Brain microvascular endothelial cell (primary cell): ENCODE results near the gene GINS3.
A peak's percentile ranks its signal among the peaks of the same experiment; 100 is the strongest.

Source experiments
- DNase-seq: peaks from one replicate; pipeline ENCODE4 v3.0.0-alpha.2; 2020
- H3K27ac ChIP-seq: fragments of 250-450 bp; sonication (Bioruptor Pico); 2 replicates; pipeline ENCODE4 v1.5.1; 2020; ENCODE audit warnings: mild to moderate bottlenecking, moderate library complexity
- H3K27me3 ChIP-seq: fragments of 250-450 bp; sonication (Bioruptor Pico); replicated peaks from 2 replicates; pipeline ENCODE4 v1.5.1; 2020; ENCODE audit warnings: mild to moderate bottlenecking
- H3K36me3 ChIP-seq: fragments of 250-450 bp; sonication (Bioruptor Pico); replicated peaks from 2 replicates; pipeline ENCODE4 v1.5.1; 2020; ENCODE audit warnings: mild to moderate bottlenecking
- H3K4me3 ChIP-seq: 2 replicates; pipeline ENCODE4 v1.5.1; 2011; ENCODE audit warnings: low read depth, mild to moderate bottlenecking, control low read depth, low read length, moderate library complexity
- in situ Hi-C: cut with HindIII; loops from 2 replicates; pipeline ENCODE4 v1.10.0; 2017; ENCODE audit warnings: low sequenced_read_pairs, low pct_ligation_motif_present
- TF ChIP-seq, protein P1 (sequence below): IDR thresholded peaks from 2 replicates; pipeline ENCODE4 v1.5.1; 2011; ENCODE audit warnings: low read depth, mild to moderate bottlenecking, moderate library complexity, low read length, control low read depth, inconsistent platforms; ENCODE audit errors: missing control alignments

The GINS3 gene

DNA sequence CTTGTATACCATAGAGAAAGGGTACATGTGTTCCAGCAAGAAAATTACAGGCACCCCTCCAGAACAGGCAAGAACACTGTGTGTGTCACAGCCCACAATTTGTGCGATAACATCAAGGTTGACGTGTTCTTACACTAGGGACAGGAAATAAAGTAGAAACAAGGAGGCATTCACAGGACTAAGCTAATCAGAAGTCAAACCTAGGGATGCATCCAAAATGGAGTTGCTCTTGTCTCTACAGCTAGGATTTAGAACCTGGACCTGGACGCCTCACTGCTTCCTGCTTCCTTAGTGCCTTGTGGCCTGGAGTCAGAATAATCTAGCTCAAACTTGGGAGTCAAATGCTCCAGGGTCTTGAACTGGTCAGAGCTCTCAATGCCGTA lies 41.3 kb downstream of the GINS3 start:
- Histone ChIP-seq H3K4me3 (no peak overlapping the region), H3K27ac (no peak overlapping the region), H3K27me3 (no peaks in the 10 kb centered on the region), H3K36me3 (no peaks in the 10 kb centered on the region)
- TF ChIP-seq, protein P1, sequence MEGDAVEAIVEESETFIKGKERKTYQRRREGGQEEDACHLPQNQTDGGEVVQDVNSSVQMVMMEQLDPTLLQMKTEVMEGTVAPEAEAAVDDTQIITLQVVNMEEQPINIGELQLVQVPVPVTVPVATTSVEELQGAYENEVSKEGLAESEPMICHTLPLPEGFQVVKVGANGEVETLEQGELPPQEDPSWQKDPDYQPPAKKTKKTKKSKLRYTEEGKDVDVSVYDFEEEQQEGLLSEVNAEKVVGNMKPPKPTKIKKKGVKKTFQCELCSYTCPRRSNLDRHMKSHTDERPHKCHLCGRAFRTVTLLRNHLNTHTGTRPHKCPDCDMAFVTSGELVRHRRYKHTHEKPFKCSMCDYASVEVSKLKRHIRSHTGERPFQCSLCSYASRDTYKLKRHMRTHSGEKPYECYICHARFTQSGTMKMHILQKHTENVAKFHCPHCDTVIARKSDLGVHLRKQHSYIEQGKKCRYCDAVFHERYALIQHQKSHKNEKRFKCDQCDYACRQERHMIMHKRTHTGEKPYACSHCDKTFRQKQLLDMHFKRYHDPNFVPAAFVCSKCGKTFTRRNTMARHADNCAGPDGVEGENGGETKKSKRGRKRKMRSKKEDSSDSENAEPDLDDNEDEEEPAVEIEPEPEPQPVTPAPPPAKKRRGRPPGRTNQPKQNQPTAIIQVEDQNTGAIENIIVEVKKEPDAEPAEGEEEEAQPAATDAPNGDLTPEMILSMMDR, result no peak
- no peak for DNase-seq
- in situ Hi-C loops, result no loop called here

DNA sequence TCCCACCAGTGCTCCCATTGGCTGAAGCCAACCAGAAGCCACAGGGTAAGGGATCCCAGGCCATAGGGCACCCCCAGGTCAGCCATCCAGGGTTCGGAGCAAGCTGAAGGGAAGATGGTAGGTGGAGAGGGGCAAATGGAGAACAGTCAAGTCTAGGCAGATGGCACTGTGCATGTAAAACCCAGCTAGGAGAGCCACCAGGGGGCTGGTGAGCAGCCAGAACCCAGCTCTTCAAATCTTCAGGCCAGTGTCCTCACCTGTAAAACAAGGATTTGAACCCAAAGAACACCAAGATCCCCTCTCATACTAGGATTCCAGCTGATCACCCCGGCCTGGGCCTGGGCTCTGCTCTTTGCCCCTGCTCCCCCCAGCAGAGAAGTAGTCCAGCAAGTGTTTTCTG lies 43.5 kb downstream of the GINS3 start:
- Histone ChIP-seq H3K27ac (no peak overlapping the region), H3K27me3 (no peaks in the 10 kb centered on the region), H3K4me3 (no peak overlapping the region), H3K36me3 (no peaks in the 10 kb centered on the region)
- DNase-seq, result no peak
- in situ Hi-C loops, result no loop called here
- TF ChIP-seq, protein P1, result peak; percentile 17

DNA sequence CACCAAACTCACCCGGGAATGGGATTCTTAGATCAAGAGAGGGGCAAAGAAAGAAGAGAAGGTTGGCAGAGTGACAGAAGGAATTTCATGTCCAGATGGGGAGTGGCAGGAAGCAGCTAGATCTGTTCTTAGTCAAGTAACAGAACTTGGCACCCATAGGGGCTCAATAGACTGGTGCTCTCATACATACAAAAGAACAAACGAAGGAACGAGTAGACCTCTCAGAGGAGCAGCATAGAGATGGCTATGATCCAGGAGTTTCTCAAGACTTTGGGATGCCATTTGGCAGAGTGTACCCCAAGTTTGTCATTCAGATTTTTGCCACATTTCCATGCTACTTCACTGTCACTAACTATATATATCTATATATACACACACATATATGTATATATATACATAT lies 47.9 kb downstream of the GINS3 start:
- no peaks in the 10 kb centered on the region for H3K36me3 ChIP-seq
- no peak overlapping the region for H3K27ac ChIP-seq
- peaks cover 4% of the 10 kb centered on the region for H3K27me3 ChIP-seq
- in situ Hi-C loops, result no loop called here
- TF ChIP-seq, protein P1, result no peak
- no peak overlapping the region for H3K4me3 ChIP-seq
- DNase-seq, result no peak

DNA sequence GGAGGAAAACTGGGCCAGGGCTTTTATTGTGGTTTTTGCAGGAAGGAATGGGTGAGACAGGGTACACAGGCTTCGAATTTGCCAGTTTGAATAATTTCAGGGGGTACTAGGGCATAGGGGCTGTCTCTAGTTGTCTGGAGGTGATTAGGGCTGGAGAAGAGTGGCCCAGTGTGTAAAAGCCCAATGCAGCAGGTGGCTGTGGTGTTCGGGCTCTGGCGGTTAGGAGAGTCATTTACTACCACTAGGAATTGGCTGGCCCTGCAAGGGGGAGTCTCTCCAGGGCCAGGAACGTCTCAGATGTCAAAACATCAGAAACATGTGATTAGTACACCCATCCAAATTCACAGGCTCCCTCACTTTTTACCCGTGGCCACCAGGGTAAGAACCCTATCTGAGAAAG lies 50.3 kb downstream of the GINS3 start:
- Histone ChIP-seq H3K36me3 (no peaks in the 10 kb centered on the region), H3K4me3 (no peak overlapping the region), H3K27ac (no peak overlapping the region), H3K27me3 (peaks cover 4% of the 10 kb centered on the region)
- TF ChIP-seq, protein P1, result no peak
- in situ Hi-C loops, result no loop called here
- DNase-seq, result no peak

DNA sequence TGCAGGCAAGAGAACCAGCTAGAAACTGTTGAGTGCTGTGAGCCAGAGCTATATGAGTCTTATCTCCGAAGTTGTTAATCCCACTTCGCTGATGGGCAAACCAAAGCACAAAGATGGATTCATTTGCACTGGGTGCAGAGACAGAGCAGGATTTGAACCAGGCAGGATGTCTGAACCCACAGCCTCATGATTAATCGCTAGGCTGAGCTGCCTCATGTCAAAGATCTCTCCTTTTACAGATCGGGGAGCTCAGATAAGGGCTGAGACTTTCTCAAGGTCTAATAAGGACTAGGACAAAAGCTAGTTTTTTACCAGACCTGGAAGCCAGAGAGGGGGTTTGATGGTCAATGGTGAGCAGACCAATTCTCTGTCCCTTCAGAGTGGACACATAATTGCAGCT lies 51.5 kb downstream of the GINS3 start:
- no peaks in the 10 kb centered on the region for H3K36me3 ChIP-seq

DNA sequence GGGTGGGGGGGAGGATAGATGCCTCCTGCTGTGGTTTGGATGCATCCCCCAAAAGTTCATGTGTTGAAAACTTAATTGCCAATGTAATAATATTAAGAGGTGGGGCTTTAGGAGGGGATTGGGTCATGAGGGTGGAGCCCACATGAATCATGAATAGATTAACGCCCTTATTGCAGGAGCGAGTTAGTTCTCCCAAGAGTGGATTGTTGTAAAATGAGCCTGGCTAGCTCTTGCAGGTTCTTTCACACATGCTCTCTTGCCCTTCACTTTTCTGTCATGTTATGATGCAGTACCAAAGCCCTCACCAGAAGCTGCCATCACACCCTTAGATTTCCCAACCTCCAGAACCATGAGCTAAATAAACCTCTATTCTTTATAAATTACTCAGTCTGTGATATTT lies 52.0 kb downstream of the GINS3 start:
- no peak overlapping the region for H3K27ac ChIP-seq
- no peak overlapping the region for H3K4me3 ChIP-seq
- TF ChIP-seq, protein P1, result no peak
- peaks cover 4% of the 10 kb centered on the region for H3K27me3 ChIP-seq
- no peak for DNase-seq
- in situ Hi-C loops, result no loop called here
- H3K36me3 ChIP-seq, result no peaks in the 10 kb centered on the region

More for the DNA sequence above, 51.5 kb downstream of the GINS3 start:
- TF ChIP-seq, protein P1, result no peak
- Histone ChIP-seq H3K4me3 (no peak overlapping the region), H3K27ac (no peak overlapping the region), H3K27me3 (peaks cover 4% of the 10 kb centered on the region)
- no peak for DNase-seq
- in situ Hi-C loops, result no loop called here
